Endodermal cell (in vitro differentiated cells): Measurements from ENCODE around the gene CACNA2D1. TPM values are rescaled to one million over a fixed set of nuclear protein-coding genes. Genes with fewer than 3 reads are reported as not detected.

Source experiments
- DNase-seq: peaks from one replicate; pipeline ENCODE4 v3.0.0-alpha.2; 2017
- H3K27ac ChIP-seq: 2 replicates; pipeline ENCODE4 v1.5.1; 2013; ENCODE audit warnings: mild to moderate bottlenecking, low read depth, low read length, moderate library complexity
- H3K27me3 ChIP-seq: 2 replicates; pipeline ENCODE4 v1.6.1; 2013; ENCODE audit warnings: mild to moderate bottlenecking, low read length, moderate library complexity; ENCODE audit not compliant: insufficient read depth, control insufficient read depth, poor library complexity, severe bottlenecking
- H3K36me3 ChIP-seq: 2 replicates; pipeline ENCODE4 v1.7.0; 2013; ENCODE audit warnings: mild to moderate bottlenecking, low read length, moderate library complexity; ENCODE audit not compliant: control insufficient read depth, insufficient read depth
- H3K4me1 ChIP-seq: one replicate; pipeline ENCODE4 v1.7.0; 2013; ENCODE audit warnings: low read length; ENCODE audit not compliant: control insufficient read depth, insufficient read depth
- H3K4me3 ChIP-seq: 2 replicates; pipeline ENCODE4 v1.5.1; 2013; ENCODE audit warnings: mild to moderate bottlenecking, low read length, moderate library complexity
- H3K9ac ChIP-seq: 2 replicates; pipeline ENCODE4 v1.6.1; 2013; ENCODE audit warnings: mild to moderate bottlenecking, low read length, moderate library complexity; ENCODE audit not compliant: poor library complexity, severe bottlenecking; ENCODE audit errors: extremely low read depth
- H3K9me3 ChIP-seq: 2 replicates; pipeline ENCODE4 v1.6.1; 2013; ENCODE audit warnings: mild to moderate bottlenecking, low read length, moderate library complexity; ENCODE audit not compliant: control insufficient read depth
- H3K27ac Mint-ChIP-seq: 2 replicates; pipeline ENCODE4 v1.8.0; 2020; ENCODE audit warnings: mixed read lengths
- H3K27me3 Mint-ChIP-seq: 2 replicates; pipeline ENCODE4 v1.8.0; 2021; ENCODE audit warnings: mild to moderate bottlenecking, mixed read lengths; ENCODE audit not compliant: insufficient read depth
- H3K36me3 Mint-ChIP-seq: 2 replicates; pipeline ENCODE4 v1.8.0; 2020; ENCODE audit warnings: low read depth, mixed read lengths
- H3K4me1 Mint-ChIP-seq: 2 replicates; pipeline ENCODE4 v1.8.0; 2020; ENCODE audit warnings: mixed read lengths
- H3K4me3 Mint-ChIP-seq: 2 replicates; pipeline ENCODE4 v1.8.0; 2020; ENCODE audit warnings: mild to moderate bottlenecking, moderate library complexity, mixed read lengths
- H3K9me3 Mint-ChIP-seq: 2 replicates; pipeline ENCODE4 v1.8.0; 2020; ENCODE audit warnings: mild to moderate bottlenecking, mixed read lengths
- CTCF ChIP-seq: fragments of 200-600 bp; sonication (generic); conservative IDR thresholded peaks from 2 replicates; pipeline ENCODE4 v1.5.0; 2021; ENCODE audit warnings: antibody characterized with exemption, mild to moderate bottlenecking
- WGBS, 2 experiments: methylation state at CpG; one replicate each; pipeline versions ENCODE4 v1.1.5 to v1.1.7; 2013; ENCODE audit warnings: missing lambda C conversion rate in 2 of 2, mixed read lengths in 1 of 2; ENCODE audit not compliant: insufficient coverage in 1 of 2, insufficient read length in 1 of 2; 5-methylcytosine and 5-hydroxymethylcytosine counted together
- total RNA-seq, 2 donors: library from RNA; stranded (reverse); fragmentation: NEBNext Ultra II Directional in 1 of 2; extraction: Animal tissue kit (Norgen Biotek cat#: 25700) in 1 of 2; gene quantifications; 2 replicates in 1 of 2; 3 replicates in 1 of 2; pipeline ENCODE4 v1.2.1, GENCODE V29; 2021

Gene CACNA2D1
- total RNA-seq, 2 donors from 2014 or later = 16.9 to 26.8 TPM

GRCh38 chr7:82359426-82359825 lies 84.2 kb downstream of the CACNA2D1 start:
- Mint-ChIP-seq H3K4me1 (peaks cover 5% of the 10 kb centered on the region), H3K27ac (no peak overlapping the region), H3K27me3 (no peaks in the 10 kb centered on the region), H3K36me3 (no peaks in the 10 kb centered on the region), H3K9me3 (no peaks in the 10 kb centered on the region), H3K4me3 (no peak overlapping the region)
- Histone ChIP-seq H3K27me3 (no peaks in the 10 kb centered on the region), H3K9me3 (no peaks in the 10 kb centered on the region), H3K4me1 (no peaks in the 10 kb centered on the region), H3K4me3 (no peak overlapping the region), H3K27ac (no peak overlapping the region), H3K9ac (no peak overlapping the region), H3K36me3 (no peaks in the 10 kb centered on the region)
- no peak for DNase-seq
- TF ChIP-seq CTCF = peak; percentile 46
- 90 to 93% methylated on average over 3 of the region's 3 CpGs for WGBS, 2 experiments

GRCh38 chr7:82358923-82359322 lies 84.7 kb downstream of the CACNA2D1 start:
- Mint-ChIP-seq H3K27me3 (no peaks in the 10 kb centered on the region), H3K4me1 (peaks cover 5% of the 10 kb centered on the region), H3K4me3 (no peak overlapping the region), H3K27ac (no peak overlapping the region), H3K9me3 (no peaks in the 10 kb centered on the region), H3K36me3 (no peaks in the 10 kb centered on the region)
- H3K9ac ChIP-seq = no peak overlapping the region
- H3K27ac ChIP-seq = no peak overlapping the region
- no peaks in the 10 kb centered on the region for H3K36me3 ChIP-seq
- no peak for TF ChIP-seq CTCF
- 87 to 90% methylated on average over 3 of the region's 5 CpGs for WGBS, 2 experiments
- DNase-seq = no peak
- no peak overlapping the region for H3K4me3 ChIP-seq
- no peaks in the 10 kb centered on the region for H3K9me3 ChIP-seq
- H3K4me1 ChIP-seq = no peaks in the 10 kb centered on the region
- H3K27me3 ChIP-seq = no peaks in the 10 kb centered on the region

- H3K4me1 Mint-ChIP-seq = peaks cover 5% of the 10 kb centered on the region
- Histone ChIP-seq H3K27ac (no peak overlapping the region), H3K9me3 (no peaks in the 10 kb centered on the region), H3K4me1 (no peaks in the 10 kb centered on the region), H3K4me3 (no peak overlapping the region), H3K36me3 (no peaks in the 10 kb centered on the region), H3K27me3 (no peaks in the 10 kb centered on the region), H3K9ac (no peak overlapping the region)
- DNase-seq = no peak
- no peak overlapping the region for H3K4me3 Mint-ChIP-seq
- H3K36me3 Mint-ChIP-seq = no peaks in the 10 kb centered on the region
- H3K9me3 Mint-ChIP-seq = no peaks in the 10 kb centered on the region
- H3K27me3 Mint-ChIP-seq = no peaks in the 10 kb centered on the region
- H3K27ac Mint-ChIP-seq = no peak overlapping the region
- TF ChIP-seq CTCF = no peak
- 86% methylated on average over 1 of the region's 2 CpGs; no CpG with 5 or more reads in 1 of the 2 experiments for WGBS, 2 experiments
Measured at GRCh38 chr7:82358009-82358578, 85.5 kb downstream of the CACNA2D1 start.
